Left lung (tissue), 10 donors: ENCODE data around the gene ACSM3. TPM values are rescaled to one million over a fixed set of nuclear protein-coding genes. Genes with fewer than 3 reads are reported as not detected.

Experiments
- ATAC-seq: fragments of 200-7000 bp; cut with Tn5 transposase; one replicate; pipeline ENCODE4 v1.9.1; 2020; ENCODE audit warnings: moderate library complexity
- DNase-seq, 4 donors: peaks; one replicate each; pipeline ENCODE4 v3.0.0-alpha.2; 2013 to 2020
- H3K27ac ChIP-seq, 2 donors: fragments of 200-600 bp; sonication (generic) in 1 of 2; one replicate each; pipeline versions ENCODE4 v1.5.0 to v1.8.0; 2020 to 2021
- H3K27me3 ChIP-seq, 2 donors: fragments of 200-600 bp; sonication (generic) in 1 of 2; one replicate each; pipeline versions ENCODE4 v1.5.0 to v1.8.0; 2020 to 2021
- H3K36me3 ChIP-seq, 2 donors: fragments of 200-600 bp; sonication (generic) in 1 of 2; one replicate each; pipeline versions ENCODE4 v1.5.0 to v1.8.0; 2020 to 2021
- H3K4me1 ChIP-seq, 2 donors: fragments of 200-600 bp; one replicate each; pipeline ENCODE4 v1.8.0; 2021
- H3K4me3 ChIP-seq, 2 donors: fragments of 200-600 bp; sonication (generic) in 1 of 2; one replicate each; pipeline versions ENCODE4 v1.5.0 to v1.8.0; 2020 to 2021; ENCODE audit warnings: mild to moderate bottlenecking in 1 of 2
- H3K9me3 ChIP-seq, 2 donors: fragments of 200-600 bp; sonication (generic) in 1 of 2; one replicate each; pipeline versions ENCODE4 v1.5.0 to v1.8.0; 2020 to 2021
- CTCF ChIP-seq, 2 donors: fragments of 200-600 bp; sonication (generic) in 1 of 2; IDR thresholded peaks; one replicate each; pipeline versions ENCODE4 v1.5.0 to v1.8.0; 2021; ENCODE audit warnings: antibody characterized with exemption in 2 of 2
- intact Hi-C, 2 donors: fragments of 100-400 bp; cut with DNase I; formaldehyde crosslinking; loops; one replicate each; pipeline versions ENCODE4 v1.11.2 to v1.14.2; 2022
- polyA plus RNA-seq, 6 donors: library from polyadenylated mRNA; unstranded; fragments of 120-200 nt; gene quantifications; one replicate each; pipeline ENCODE4 v1.2.1, GENCODE V29; 2013; ENCODE audit not compliant: insufficient read length in 6 of 6
- total RNA-seq, 2 donors: library from RNA; stranded (reverse); fragmentation: NEBNext Ultra II Directional; extraction: Animal tissue kit (Norgen Biotek cat#: 25700); gene quantifications; one replicate each; pipeline ENCODE4 v1.2.1, GENCODE V29; 2021
- donor health status: DM: no; HTN: yes; CAD: no.
- donor health status: DM: no; HTN: no; CAD: no.

Gene ACSM3
- total and polyA plus RNA-seq, 8 donors = 15.7 to 75.9 (median 56.9) TPM

- ATAC-seq (peak; percentile 74), DNase-seq (no peak)
- Histone ChIP-seq H3K4me3 (no peak overlapping the region), H3K4me1 (no peaks in the 10 kb centered on the region), H3K36me3 (no peaks in the 10 kb centered on the region), H3K27me3 (no peaks in the 10 kb centered on the region), H3K9me3 (no peaks in the 10 kb centered on the region), H3K27ac (no peak overlapping the region)
- no peak for TF ChIP-seq CTCF (IDR thresholded peaks at IDR 0.05)
- intact Hi-C loops = no loop called here
These were observed 36.6 kb upstream of the ACSM3 start for GRCh38 chr16:20727181-20727580.

- DNase-seq (no peak), ATAC-seq (no peak)
- intact Hi-C loops = no loop called here
- Histone ChIP-seq H3K27me3 (no peaks in the 10 kb centered on the region), H3K9me3 (no peaks in the 10 kb centered on the region), H3K27ac (no peak overlapping the region), H3K36me3 (peaks cover 0 to 3% of the 10 kb centered on the region in 2 donors), H3K4me1 (peaks cover 0 to 3% of the 10 kb centered on the region in 2 donors), H3K4me3 (no peak overlapping the region)
- TF ChIP-seq CTCF (IDR thresholded peaks at IDR 0.05) = no peak
These were observed 34.7 kb upstream of the ACSM3 start for GRCh38 chr16:20729141-20729540.

GRCh38 chr16:20734056-20734455, 29.8 kb upstream of the ACSM3 start:
- DNase-seq (no peak), ATAC-seq (no peak)
- H3K27me3 ChIP-seq = no peaks in the 10 kb centered on the region
- H3K4me3 ChIP-seq = no peak overlapping the region
- peaks cover 4 to 52% of the 10 kb centered on the region in 2 donors for H3K36me3 ChIP-seq
- H3K27ac ChIP-seq = peak overlapping the region in 1 of 2 donors; percentile 26
- H3K4me1 ChIP-seq = peaks cover 0 to 26% of the 10 kb centered on the region in 2 donors
- no peaks in the 10 kb centered on the region for H3K9me3 ChIP-seq
- TF ChIP-seq CTCF (IDR thresholded peaks at IDR 0.05) = no peak
- intact Hi-C loops = no loop called here

GRCh38 chr16:20734782-20735181, 29.0 kb upstream of the ACSM3 start:
- peaks cover 0 to 33% of the 10 kb centered on the region in 2 donors for H3K4me1 ChIP-seq
- H3K9me3 ChIP-seq = no peaks in the 10 kb centered on the region
- intact Hi-C loops = no loop called here
- H3K36me3 ChIP-seq = peaks cover 4 to 52% of the 10 kb centered on the region in 2 donors
- peak overlapping the region in 1 of 2 donors; percentile 26 for H3K27ac ChIP-seq
- no peaks in the 10 kb centered on the region for H3K27me3 ChIP-seq
- ATAC-seq (peak; percentile 65), DNase-seq (no peak)
- no peak overlapping the region for H3K4me3 ChIP-seq
- TF ChIP-seq CTCF (IDR thresholded peaks at IDR 0.05) = no peak

- no peak for TF ChIP-seq CTCF (IDR thresholded peaks at IDR 0.05)
- Histone ChIP-seq H3K4me1 (peaks cover 2 to 40% of the 10 kb centered on the region in 2 donors), H3K36me3 (peaks cover 4 to 52% of the 10 kb centered on the region in 2 donors), H3K27ac (no peak overlapping the region), H3K4me3 (no peak overlapping the region), H3K27me3 (no peaks in the 10 kb centered on the region), H3K9me3 (no peaks in the 10 kb centered on the region)
- no peak for ATAC-seq
- intact Hi-C loops = no loop called here
- DNase-seq = no peak
These were observed 28.3 kb upstream of the ACSM3 start for GRCh38 chr16:20735490-20735889.
